ENCODE measurements around the gene HSD3B7.

DNA sequence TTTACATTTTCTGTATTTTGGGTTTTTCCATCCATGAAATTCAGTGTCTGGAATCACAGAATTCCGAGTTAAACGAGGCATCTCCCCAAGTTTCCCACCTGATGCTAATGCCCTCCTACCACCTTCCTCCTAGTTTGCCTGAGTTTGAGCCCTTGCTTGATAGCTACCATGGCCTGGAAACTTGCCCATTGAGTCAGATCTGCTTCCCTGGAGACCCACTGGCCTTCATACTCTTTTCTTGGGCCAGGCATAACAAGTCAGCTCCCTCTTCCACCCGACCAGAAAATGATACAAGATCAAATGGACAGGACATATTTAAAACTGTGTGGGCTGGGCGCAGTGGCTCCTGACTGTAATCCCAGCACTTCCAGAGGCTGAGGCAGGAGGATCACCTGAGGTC is 17.2 kb upstream of the HSD3B7 start:
- TF ChIP-seq, protein P1, sequence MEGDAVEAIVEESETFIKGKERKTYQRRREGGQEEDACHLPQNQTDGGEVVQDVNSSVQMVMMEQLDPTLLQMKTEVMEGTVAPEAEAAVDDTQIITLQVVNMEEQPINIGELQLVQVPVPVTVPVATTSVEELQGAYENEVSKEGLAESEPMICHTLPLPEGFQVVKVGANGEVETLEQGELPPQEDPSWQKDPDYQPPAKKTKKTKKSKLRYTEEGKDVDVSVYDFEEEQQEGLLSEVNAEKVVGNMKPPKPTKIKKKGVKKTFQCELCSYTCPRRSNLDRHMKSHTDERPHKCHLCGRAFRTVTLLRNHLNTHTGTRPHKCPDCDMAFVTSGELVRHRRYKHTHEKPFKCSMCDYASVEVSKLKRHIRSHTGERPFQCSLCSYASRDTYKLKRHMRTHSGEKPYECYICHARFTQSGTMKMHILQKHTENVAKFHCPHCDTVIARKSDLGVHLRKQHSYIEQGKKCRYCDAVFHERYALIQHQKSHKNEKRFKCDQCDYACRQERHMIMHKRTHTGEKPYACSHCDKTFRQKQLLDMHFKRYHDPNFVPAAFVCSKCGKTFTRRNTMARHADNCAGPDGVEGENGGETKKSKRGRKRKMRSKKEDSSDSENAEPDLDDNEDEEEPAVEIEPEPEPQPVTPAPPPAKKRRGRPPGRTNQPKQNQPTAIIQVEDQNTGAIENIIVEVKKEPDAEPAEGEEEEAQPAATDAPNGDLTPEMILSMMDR (IDR thresholded peaks at IDR 0.05) = no peak
- TF ChIP-seq POLR2A (IDR thresholded peaks at IDR 0.05) = no peak
- no peak for TF ChIP-seq EP300 (IDR thresholded peaks at IDR 0.05)
- no peak for TF ChIP-seq POLR2AphosphoS5 (IDR thresholded peaks at IDR 0.05)

Data from gastroesophageal sphincter (tissue), 3 donors.